CD1c-positive myeloid dendritic cell (primary cell): Measurements from ENCODE around the gene MREG.
A peak's percentile ranks its signal among the peaks of the same experiment; 100 is the strongest.
"Not testable (repeated sequence)": the region's sequence is repeated elsewhere in the genome, so short reads cannot be mapped to it uniquely, and the experiment has no call there.

Source experiments
- DNase-seq: peaks from one replicate; pipeline ENCODE4 v3.0.0-alpha.2; 2016; ENCODE audit errors: extremely low spot score

Gene MREG

GRCh38 chr2:215988556-215989207 is 24.7 kb downstream of the MREG start:
- DNase-seq: not testable (repeated sequence)

GRCh38 chr2:215985257-215985656 is 28.1 kb downstream of the MREG start:
- no peak for DNase-seq

- no peak for DNase-seq
Measured at GRCh38 chr2:215984661-215985060, 28.7 kb downstream of the MREG start.

- no peak for DNase-seq
Measured at GRCh38 chr2:215983581-215984351, 29.6 kb downstream of the MREG start.

- DNase-seq: no peak
Measured at GRCh38 chr2:215982465-215982875, 30.9 kb downstream of the MREG start.

- no peak for DNase-seq
Measured at GRCh38 chr2:215981115-215981514, 32.2 kb downstream of the MREG start.

- no peak for DNase-seq
Measured at GRCh38 chr2:215979620-215980019, 33.7 kb downstream of the MREG start.

- no peak for DNase-seq
Measured at GRCh38 chr2:215974700-215975429, 38.5 kb downstream of the MREG start.

- peak; percentile 48 for DNase-seq
Measured at GRCh38 chr2:215973954-215974699, 39.2 kb downstream of the MREG start.

GRCh38 chr2:215973145-215973792 is 40.1 kb downstream of the MREG start:
- no peak for DNase-seq

- no peak for DNase-seq
Measured at GRCh38 chr2:215971671-215972070, 41.7 kb downstream of the MREG start.

GRCh38 chr2:215970894-215971293 is 42.5 kb downstream of the MREG start:
- DNase-seq: not testable (repeated sequence)

GRCh38 chr2:215970425-215970824 is 42.9 kb downstream of the MREG start:
- no peak for DNase-seq

GRCh38 chr2:215969131-215969841 is 44.1 kb downstream of the MREG start:
- no peak for DNase-seq

GRCh38 chr2:215968499-215968898 is 44.9 kb downstream of the MREG start:
- no peak for DNase-seq

GRCh38 chr2:215967590-215968378 is 45.6 kb downstream of the MREG start:
- peak; percentile 18 for DNase-seq

GRCh38 chr2:215966951-215967350 is 46.4 kb downstream of the MREG start:
- no peak for DNase-seq

GRCh38 chr2:215966274-215966673 is 47.1 kb downstream of the MREG start:
- DNase-seq: no peak

- no peak for DNase-seq
Measured at GRCh38 chr2:215965532-215966165, 47.7 kb downstream of the MREG start.
